ENCODE results near the gene ACRV1. TPM values are rescaled to one million over a fixed set of nuclear protein-coding genes. Genes with fewer than 3 reads are reported as not detected.
A peak's percentile ranks its signal among the peaks of the same experiment; 100 is the strongest.

The ACRV1 gene
- total RNA-seq, 1 donor from 2014 or later: 2.2 TPM

GRCh38 chr11:125649465-125650166 is 31.0 kb downstream of the ACRV1 start:
- DNase-seq (ENCODE audit: low spot score): no peak

GRCh38 chr11:125645871-125646270 is 34.8 kb downstream of the ACRV1 start:
- DNase-seq (ENCODE audit: low spot score): no peak

GRCh38 chr11:125638315-125638714 is 42.3 kb downstream of the ACRV1 start:
- no peak for DNase-seq (ENCODE audit: low spot score)

DNA sequence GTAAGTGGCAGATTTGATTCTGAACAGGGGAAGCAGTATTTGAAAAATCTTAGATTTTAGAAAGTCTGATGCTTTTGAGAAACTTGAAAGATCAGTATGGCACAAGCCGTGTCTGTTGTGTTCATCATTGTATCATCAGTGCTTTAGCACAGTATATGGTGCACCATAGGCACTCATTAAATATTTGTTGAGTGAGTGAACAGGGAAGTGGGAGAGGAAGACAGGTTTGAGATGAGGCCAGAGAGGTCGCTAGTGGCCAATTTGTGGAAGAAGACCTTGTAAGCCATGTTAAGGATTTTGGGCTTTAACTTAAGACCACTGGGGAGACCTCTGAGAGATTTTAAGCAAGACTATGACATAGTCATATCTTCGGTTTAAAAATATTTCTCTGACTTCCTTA is 42.8 kb downstream of the ACRV1 start:
- no peak for DNase-seq (ENCODE audit: low spot score)

GRCh38 chr11:125627236-125627910 is 53.3 kb downstream of the ACRV1 start:
- DNase-seq (ENCODE audit: low spot score): no peak

DNA sequence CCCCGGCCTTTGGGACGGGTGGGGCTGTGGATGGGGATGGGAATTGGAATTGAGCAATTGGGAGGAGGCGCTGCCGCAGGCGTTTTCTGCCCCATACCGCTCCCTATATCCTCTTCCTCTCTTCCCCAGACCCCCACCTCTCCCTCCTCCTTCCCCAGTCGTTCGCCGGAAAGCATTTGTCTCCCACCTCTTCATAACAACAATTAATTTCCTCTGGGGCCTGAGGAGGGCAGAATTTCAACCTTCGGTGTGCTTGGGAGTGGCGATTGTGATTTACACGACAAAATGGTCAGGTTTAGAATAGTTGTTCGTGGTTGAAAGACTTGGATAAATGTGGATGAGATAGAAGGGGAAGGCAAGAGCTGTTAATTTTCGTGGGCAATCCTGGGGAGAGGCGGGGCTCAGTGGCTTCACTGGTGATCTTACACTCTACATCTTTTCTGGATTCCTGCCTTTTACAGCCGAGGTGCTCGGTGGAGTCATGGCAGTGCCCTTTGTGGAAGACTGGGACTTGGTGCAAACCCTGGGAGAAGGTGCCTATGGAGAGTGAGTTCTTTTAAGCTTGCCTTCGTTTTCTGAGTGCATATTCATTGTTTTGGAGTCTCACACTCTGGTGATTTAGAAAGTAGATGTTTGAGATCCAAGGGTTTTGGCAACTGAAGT is 54.2 kb downstream of the ACRV1 start:
- peak; percentile 89 for DNase-seq (ENCODE audit: low spot score)

DNA sequence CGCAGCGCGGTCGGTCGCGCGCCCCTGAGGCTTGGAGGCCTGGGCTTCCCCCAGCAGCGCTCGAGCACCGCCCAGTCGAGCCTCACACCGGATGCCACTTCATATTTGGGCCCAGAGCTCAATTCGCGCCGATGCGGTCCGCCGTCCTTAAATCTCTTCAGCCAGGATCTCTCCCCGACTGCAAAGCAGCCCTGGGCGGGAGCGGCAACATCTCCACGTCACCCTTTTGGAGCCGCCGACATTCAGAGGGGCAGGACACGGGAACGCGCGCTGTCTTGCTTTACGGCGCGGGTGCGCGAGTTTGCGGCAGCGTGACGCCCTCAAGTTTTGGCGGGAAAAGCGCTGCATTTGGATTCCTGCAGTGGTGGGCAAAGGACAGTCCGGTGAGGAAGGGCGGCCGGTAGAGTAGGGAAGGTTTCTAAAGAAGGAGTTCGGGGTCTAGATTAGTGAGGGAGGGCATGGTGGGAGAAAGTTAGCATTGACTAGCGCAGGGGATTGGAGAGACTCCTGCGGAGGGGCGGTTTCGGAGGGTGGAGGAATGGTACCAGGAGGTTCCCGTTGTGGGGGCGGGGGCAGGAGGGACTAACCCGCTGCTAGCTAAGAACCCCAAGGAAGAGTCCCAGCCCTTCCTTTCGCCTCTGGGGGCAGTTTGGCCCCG is 54.9 kb downstream of the ACRV1 start:
- DNase-seq (ENCODE audit: low spot score): peak; percentile 94

- DNase-seq (ENCODE audit: low spot score): no peak
Observed at GRCh38 chr11:125625225-125625629, 55.4 kb downstream of the ACRV1 start.

DNA sequence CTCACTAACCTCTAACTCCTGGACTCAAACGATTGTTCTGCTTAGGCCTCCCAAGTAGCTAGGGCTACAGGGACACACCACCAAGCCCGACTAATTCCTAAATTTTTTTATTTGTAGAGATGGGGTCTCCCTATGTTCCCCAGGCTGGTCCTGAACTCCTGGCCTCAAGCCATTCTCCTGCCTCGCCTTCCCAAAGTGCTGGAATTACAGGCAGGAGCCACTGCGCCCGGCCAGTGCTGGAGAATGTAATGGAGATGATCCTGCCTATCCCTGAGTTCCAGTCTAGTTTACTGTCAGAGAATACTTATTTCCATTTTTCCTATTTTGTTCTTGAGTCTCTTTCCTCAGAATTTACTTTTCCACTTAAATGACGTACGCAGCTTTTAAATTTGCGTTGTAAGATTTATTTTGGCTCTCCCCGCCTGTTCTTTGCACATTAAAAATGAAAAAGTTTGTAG is 55.9 kb downstream of the ACRV1 start, which contains the start of gene CHEK1:
CHEK1 (plus strand) TSS at position 408 of the 458 bp plus-strand sequence. CDS start 1,606 bp downstream, outside the sequence.
- DNase-seq (ENCODE audit: low spot score): no peak

GRCh38 chr11:125623064-125623463 is 57.6 kb downstream of the ACRV1 start:
- DNase-seq (ENCODE audit: low spot score): no peak

DNA sequence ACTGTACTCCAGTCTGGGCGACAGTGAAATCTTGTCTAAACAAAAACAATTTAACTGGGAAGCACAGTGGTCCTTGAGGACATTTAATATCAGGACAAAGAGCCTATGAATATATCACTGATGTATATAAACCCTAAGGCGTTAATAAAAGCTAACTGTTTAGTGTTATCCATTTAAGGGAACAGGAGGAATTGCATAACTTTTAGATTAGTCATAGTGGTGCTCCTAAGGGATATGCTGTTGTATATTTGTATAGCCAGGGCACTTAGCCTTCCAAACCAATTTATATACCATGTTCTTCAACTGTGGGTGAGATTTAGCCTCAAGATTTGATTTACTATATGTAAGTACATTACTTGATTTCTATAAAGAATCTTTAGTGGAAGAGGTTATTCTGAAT is 58.7 kb downstream of the ACRV1 start:
- DNase-seq (ENCODE audit: low spot score): peak; percentile 13

Other genes with a start within 250 kb of the ACRV1 start
- gene FEZ1, start 184.6 kb downstream of the ACRV1 start, total RNA-seq (ENCODE audit: insufficient read depth, low replicate concordance): 22.4 TPM
- 62.4 TPM for gene EI24, start 111.4 kb downstream of the ACRV1 start, total RNA-seq (ENCODE audit: insufficient read depth, low replicate concordance)
- gene STT3A, start 88.0 kb downstream of the ACRV1 start, total RNA-seq (ENCODE audit: insufficient read depth, low replicate concordance): 103 TPM
- 80.2 TPM for gene CHEK1, start 55.7 kb downstream of the ACRV1 start, total RNA-seq (ENCODE audit: insufficient read depth, low replicate concordance)
- 0.96 TPM for gene PATE1, start 65.4 kb upstream of the ACRV1 start, total RNA-seq (ENCODE audit: insufficient read depth, low replicate concordance)
- 12.5 TPM for gene PATE2, start 98.0 kb upstream of the ACRV1 start, total RNA-seq (ENCODE audit: insufficient read depth, low replicate concordance)
- gene PATE3, start 107.3 kb upstream of the ACRV1 start, total RNA-seq (ENCODE audit: insufficient read depth, low replicate concordance): not detected
- gene PATE4, start 152.5 kb upstream of the ACRV1 start, total RNA-seq (ENCODE audit: insufficient read depth, low replicate concordance): 5.3 TPM
- 12.8 TPM for gene HYLS1, start 206.8 kb upstream of the ACRV1 start, total RNA-seq (ENCODE audit: insufficient read depth, low replicate concordance)
- 22.6 TPM for gene PUS3, start 222.4 kb upstream of the ACRV1 start, total RNA-seq (ENCODE audit: insufficient read depth, low replicate concordance)
- gene DDX25, start 223.7 kb upstream of the ACRV1 start, total RNA-seq (ENCODE audit: insufficient read depth, low replicate concordance): 2.2 TPM

All from umbilical cord (tissue), 2 donors.